CD4-positive, alpha-beta T cell treated with Interleukin-6 for 4 hours (primary cell): ENCODE data around the gene PDZK1IP1.
"Not testable (repeated sequence)": the region's sequence is repeated elsewhere in the genome, so short reads cannot be mapped to it uniquely, and the experiment has no call there.

ENCODE experiments used
- DNase-seq: peaks from one replicate; pipeline ENCODE4 v3.0.0-alpha.2; 2020; ENCODE audit warnings: mixed read lengths

Gene PDZK1IP1

GRCh38 chr1:47193496-47193895 is 3.7 kb upstream of the PDZK1IP1 start:
- DNase-seq = not testable (repeated sequence)

GRCh38 chr1:47192458-47193384 is 2.9 kb upstream of the PDZK1IP1 start:
- peak; percentile 62 for DNase-seq

- DNase-seq = no peak
These were observed 2.2 kb upstream of the PDZK1IP1 start for GRCh38 chr1:47191940-47192457.

GRCh38 chr1:47190857-47191256 is 1.0 kb upstream of the PDZK1IP1 start:
- no peak for DNase-seq

GRCh38 chr1:47190509-47190855 is 646 bp upstream of the PDZK1IP1 start:
- DNase-seq = no peak

- no peak for DNase-seq
These were observed 748 bp downstream of the PDZK1IP1 start for GRCh38 chr1:47188791-47189785.

- no peak for DNase-seq
These were observed 1.9 kb downstream of the PDZK1IP1 start for GRCh38 chr1:47187926-47188250.

GRCh38 chr1:47187231-47187925 is 2.5 kb downstream of the PDZK1IP1 start:
- no peak for DNase-seq

- DNase-seq = no peak
These were observed 3.3 kb downstream of the PDZK1IP1 start for GRCh38 chr1:47186267-47187185.

GRCh38 chr1:47184822-47185677 is 4.8 kb downstream of the PDZK1IP1 start:
- no peak for DNase-seq

GRCh38 chr1:47184090-47184821 is 5.6 kb downstream of the PDZK1IP1 start:
- DNase-seq = no peak

GRCh38 chr1:47183308-47184089 is 6.3 kb downstream of the PDZK1IP1 start:
- no peak for DNase-seq

GRCh38 chr1:47182676-47183235 is 7.1 kb downstream of the PDZK1IP1 start:
- DNase-seq = no peak

GRCh38 chr1:47181955-47182675 is 7.7 kb downstream of the PDZK1IP1 start:
- no peak for DNase-seq

GRCh38 chr1:47181095-47181954 is 8.5 kb downstream of the PDZK1IP1 start:
- DNase-seq = no peak

GRCh38 chr1:47180603-47181094 is 9.2 kb downstream of the PDZK1IP1 start:
- no peak for DNase-seq
